Central memory CD8-positive, alpha-beta T cell (primary cell): ENCODE results near the gene SGMS1.
"Not testable (repeated sequence)": the region's sequence is repeated elsewhere in the genome, so short reads cannot be mapped to it uniquely, and the experiment has no call there.

Source experiments
- ATAC-seq: fragments of 150-1000 bp; cut with Tn5 transposase; replicated peaks from 2 replicates; pipeline ENCODE4 v1.10.0; 2022; ENCODE audit warnings: mild to moderate bottlenecking, moderate FRiP score, moderate number of reproducible peaks; ENCODE audit not compliant: poor library complexity, severe bottlenecking; ENCODE audit errors: extremely low read depth
- DNase-seq, 2 donors: peaks; one replicate each; pipeline ENCODE4 v3.0.0; 2021; ENCODE audit warnings: low spot score in 2 of 2
- H3K27ac Mint-ChIP-seq: one replicate; pipeline ENCODE4 v1.8.0; 2022; ENCODE audit warnings: low read depth, mild to moderate bottlenecking, moderate library complexity, mixed read lengths
- H3K27me3 Mint-ChIP-seq: one replicate; pipeline ENCODE4 v1.8.0; 2022; ENCODE audit warnings: mixed read lengths
- H3K36me3 Mint-ChIP-seq: one replicate; pipeline ENCODE4 v1.8.0; 2022; ENCODE audit warnings: mild to moderate bottlenecking, moderate library complexity, mixed read lengths; ENCODE audit not compliant: insufficient read depth
- H3K4me1 Mint-ChIP-seq: one replicate; pipeline ENCODE4 v1.8.0; 2022; ENCODE audit warnings: mixed read lengths
- H3K4me3 Mint-ChIP-seq: one replicate; pipeline ENCODE4 v1.8.0; 2022; ENCODE audit warnings: mild to moderate bottlenecking, moderate library complexity, mixed read lengths
- H3K9me3 Mint-ChIP-seq: one replicate; pipeline ENCODE4 v1.8.0; 2022; ENCODE audit warnings: mixed read lengths

The SGMS1 gene

DNA sequence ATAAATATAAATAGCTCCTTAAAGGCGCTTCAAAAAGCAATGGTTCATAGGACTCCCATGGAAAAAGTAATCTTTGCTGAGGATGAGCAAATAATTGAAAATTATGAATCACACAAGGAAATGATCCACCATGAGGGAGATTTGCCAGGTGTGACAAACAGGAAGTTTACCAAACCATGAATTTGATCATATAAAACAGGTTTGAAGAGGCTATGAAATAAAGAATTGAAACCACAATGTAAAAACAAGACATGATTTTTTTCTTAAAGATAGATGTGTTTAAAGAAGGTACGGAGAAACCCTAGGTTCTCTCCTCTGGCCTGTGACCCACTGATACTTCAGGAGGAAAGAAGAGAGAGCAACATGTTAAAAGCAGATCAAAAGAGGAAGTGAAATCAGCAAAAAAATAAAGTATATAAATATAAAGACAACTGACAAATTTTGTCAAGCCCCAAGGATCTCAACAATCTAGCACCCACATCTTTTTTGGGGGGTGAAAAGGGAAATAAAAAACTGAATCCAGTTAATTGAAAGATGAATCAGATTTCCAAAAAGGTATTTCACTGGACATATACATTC is 261.1 kb downstream of the SGMS1 start:
- ATAC-seq (no peak), DNase-seq (no peak)
- Mint-ChIP-seq H3K4me1 (peaks cover 42% of the 10 kb centered on the region), H3K9me3 (no peaks in the 10 kb centered on the region), H3K27ac (peak overlapping the region; percentile 83), H3K27me3 (no peaks in the 10 kb centered on the region), H3K36me3 (peaks cover 12% of the 10 kb centered on the region), H3K4me3 (no peak overlapping the region)

DNA sequence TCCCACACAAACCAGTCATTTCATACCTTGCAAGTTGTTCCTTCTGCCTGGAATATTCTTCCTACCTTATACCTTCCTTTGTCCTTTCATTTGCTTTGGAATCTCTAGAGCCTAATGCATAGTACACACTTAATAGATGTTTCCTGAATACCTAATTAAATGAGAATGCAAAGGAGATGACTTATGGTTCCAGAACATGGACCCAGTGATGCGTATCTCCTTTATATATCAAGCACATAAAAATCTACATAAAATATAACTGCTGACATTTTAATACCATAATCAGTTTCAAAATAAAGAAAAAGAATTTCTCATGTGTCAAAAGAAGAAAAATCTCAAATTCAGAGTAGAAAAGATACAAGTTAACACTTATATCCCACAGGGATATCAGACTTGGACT is 261.8 kb downstream of the SGMS1 start:
- H3K36me3 Mint-ChIP-seq: peaks cover 10% of the 10 kb centered on the region
- DNase-seq (no peak), ATAC-seq (no peak)
- H3K27ac Mint-ChIP-seq: no peak overlapping the region
- H3K27me3 Mint-ChIP-seq: no peaks in the 10 kb centered on the region
- peaks cover 42% of the 10 kb centered on the region for H3K4me1 Mint-ChIP-seq
- no peak overlapping the region for H3K4me3 Mint-ChIP-seq
- H3K9me3 Mint-ChIP-seq: no peaks in the 10 kb centered on the region

DNA sequence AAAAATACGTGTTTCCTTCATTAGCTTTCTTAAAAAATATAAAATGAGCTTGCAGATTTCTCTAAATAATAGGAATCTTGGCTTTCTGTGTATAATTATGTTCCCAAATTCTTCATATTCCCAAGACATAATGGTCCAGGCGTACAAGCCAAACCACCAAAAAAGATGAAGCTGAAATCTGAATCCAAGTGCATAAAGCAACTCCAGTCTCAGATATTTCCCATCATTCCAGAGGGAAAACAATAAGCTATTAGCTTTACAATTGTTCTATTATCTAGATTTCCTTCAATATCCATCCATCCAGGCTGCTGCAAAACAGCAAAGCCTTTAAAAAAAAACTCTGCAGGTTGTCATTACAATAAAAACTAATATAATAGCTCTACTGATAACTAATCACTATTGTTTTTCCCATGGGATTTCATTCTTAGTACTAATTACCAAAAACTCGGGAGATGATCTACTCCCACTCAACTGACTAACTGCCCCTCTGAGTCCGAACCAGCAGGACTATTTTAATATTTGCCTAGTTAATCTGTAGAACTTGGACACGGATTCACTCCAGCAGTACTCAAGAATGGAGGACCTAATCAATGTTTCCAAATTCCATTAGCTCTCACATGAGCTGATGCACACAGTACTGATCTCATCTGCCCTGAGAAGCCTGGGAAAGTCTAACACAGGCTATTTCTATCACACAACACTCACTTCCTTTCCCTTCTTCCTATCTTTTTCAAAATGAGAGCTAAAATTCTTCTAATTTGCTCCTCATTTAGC is 263.5 kb downstream of the SGMS1 start:
- H3K36me3 Mint-ChIP-seq: peaks cover 4% of the 10 kb centered on the region
- H3K4me1 Mint-ChIP-seq: peaks cover 38% of the 10 kb centered on the region
- H3K27ac Mint-ChIP-seq: peak overlapping the region; percentile 17
- no peaks in the 10 kb centered on the region for H3K9me3 Mint-ChIP-seq
- DNase-seq: no peak
- H3K27me3 Mint-ChIP-seq: no peaks in the 10 kb centered on the region
- no peak for ATAC-seq
- no peak overlapping the region for H3K4me3 Mint-ChIP-seq

DNA sequence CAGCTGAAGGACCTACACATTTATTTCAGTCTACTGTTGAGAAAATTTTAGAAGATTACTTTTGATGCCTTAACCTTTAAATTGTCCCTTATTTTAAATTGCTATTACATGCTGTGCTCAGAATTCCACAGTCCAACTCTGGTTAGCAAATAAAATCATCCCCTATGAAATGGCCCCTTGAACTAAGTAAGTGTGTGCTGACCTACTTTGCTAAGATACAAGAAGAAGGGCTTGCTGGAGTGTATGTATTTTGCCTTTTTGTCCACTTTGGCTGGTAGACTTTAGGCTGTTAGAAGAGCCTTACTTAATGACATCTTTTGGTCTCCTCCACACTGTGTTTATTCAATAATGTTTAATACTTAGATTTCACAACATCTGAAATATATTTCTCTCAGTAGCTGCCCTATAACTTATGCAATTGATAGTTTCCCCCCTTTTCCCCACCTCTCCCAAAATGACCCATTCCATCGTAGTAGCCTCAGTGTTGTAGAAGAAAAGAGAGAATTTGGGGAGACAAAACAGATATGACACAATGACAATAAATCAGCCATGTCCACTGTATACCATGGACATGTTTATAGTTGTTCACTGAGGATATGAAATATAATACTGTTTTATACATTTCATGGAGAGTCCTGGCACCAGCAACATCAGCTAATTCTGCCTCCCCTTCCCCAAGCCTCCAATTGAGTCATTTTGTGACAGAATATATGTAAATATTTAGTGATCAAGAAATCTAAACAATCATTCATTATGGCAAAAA is 264.6 kb downstream of the SGMS1 start:
- Mint-ChIP-seq H3K4me1 (peaks cover 33% of the 10 kb centered on the region), H3K27ac (no peak overlapping the region), H3K36me3 (peaks cover 8% of the 10 kb centered on the region), H3K27me3 (no peaks in the 10 kb centered on the region), H3K9me3 (no peaks in the 10 kb centered on the region), H3K4me3 (no peak overlapping the region)
- DNase-seq: no peak
- no peak for ATAC-seq

DNA sequence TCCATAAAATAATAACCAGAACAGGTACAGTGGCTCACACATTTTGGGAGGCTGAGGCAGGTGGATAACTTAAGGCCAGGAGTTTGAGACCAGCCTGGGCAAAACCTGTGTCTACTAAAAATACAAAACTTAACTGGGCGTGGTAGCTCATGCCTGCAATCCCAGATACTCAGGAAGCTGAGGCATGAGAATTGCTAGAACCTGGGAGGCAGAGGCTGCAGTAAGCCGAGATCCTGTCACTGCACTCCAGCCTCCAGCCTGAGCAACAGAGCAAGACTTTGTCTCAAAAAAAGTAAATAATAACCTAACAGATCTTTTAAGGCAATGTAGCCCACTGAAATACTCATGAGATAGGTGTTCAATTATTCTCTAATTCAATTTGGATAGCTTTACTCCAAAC is 265.3 kb downstream of the SGMS1 start:
- no peak overlapping the region for H3K4me3 Mint-ChIP-seq
- ATAC-seq (no peak), DNase-seq (no peak)
- H3K27me3 Mint-ChIP-seq: no peaks in the 10 kb centered on the region
- no peaks in the 10 kb centered on the region for H3K9me3 Mint-ChIP-seq
- no peak overlapping the region for H3K27ac Mint-ChIP-seq
- H3K36me3 Mint-ChIP-seq: peaks cover 6% of the 10 kb centered on the region
- H3K4me1 Mint-ChIP-seq: peaks cover 28% of the 10 kb centered on the region

DNA sequence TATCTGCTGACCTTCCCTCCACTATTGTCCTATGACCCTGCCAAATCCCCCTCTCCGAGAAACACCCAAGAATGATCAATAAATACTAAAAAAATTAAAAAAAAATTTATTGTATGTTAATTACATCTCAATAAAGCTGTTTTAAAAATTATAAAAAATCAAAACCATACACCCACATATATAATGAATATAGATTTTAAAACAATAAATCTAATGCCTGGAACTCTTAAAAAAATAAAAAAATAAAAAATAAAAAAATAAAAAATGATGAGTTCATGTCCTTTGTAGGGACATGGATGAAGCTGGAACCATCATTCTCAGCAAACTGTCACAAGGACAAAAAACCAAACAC is 267.3 kb downstream of the SGMS1 start:
- H3K4me1 Mint-ChIP-seq: peaks cover 17% of the 10 kb centered on the region
- ATAC-seq, H3K27ac Mint-ChIP-seq, H3K9me3 Mint-ChIP-seq, H3K4me3 Mint-ChIP-seq, DNase-seq, H3K27me3 Mint-ChIP-seq, H3K36me3 Mint-ChIP-seq: not testable (repeated sequence)

DNA sequence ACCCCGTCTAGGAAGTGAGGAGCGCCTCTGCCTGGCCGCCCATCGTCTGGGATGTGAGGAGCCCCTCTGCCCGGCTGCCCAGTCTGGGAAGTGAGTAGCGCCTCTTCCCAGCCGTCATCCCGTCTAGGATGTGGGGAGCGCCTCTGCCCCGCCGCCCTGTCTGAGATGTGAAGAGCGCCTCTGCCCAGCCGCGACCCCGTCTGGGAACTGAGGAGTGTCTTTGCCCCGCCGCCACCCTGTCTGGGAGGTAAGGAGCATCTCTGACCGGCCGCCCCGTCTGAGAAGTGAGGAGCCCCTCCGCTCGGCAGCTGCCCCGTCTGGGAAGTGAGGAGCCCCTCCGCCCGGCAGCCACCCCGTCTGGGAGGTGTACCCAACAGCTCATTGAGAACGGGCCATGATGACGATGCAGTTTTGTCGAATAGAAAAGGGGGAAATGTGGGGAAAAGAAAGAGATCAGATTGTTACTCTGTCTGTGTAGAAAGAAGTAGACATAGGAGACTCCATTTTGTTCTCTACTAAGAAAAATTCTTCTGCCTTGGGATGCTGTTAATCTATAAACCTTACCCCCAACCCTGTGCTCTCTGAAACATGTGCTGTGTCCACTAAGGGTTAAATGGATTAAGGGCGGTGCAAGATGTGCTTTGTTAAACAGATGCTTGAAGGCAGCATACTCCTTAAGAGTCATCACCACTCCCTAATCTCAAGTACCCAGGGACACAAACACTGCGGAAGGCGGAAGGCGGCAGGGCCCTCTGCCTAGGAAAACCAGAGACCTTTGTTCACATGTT is 267.9 kb downstream of the SGMS1 start:
- peaks cover 19% of the 10 kb centered on the region for H3K4me1 Mint-ChIP-seq
- DNase-seq, ATAC-seq, H3K27ac Mint-ChIP-seq, H3K4me3 Mint-ChIP-seq, H3K36me3 Mint-ChIP-seq, H3K9me3 Mint-ChIP-seq, H3K27me3 Mint-ChIP-seq: not testable (repeated sequence)

DNA sequence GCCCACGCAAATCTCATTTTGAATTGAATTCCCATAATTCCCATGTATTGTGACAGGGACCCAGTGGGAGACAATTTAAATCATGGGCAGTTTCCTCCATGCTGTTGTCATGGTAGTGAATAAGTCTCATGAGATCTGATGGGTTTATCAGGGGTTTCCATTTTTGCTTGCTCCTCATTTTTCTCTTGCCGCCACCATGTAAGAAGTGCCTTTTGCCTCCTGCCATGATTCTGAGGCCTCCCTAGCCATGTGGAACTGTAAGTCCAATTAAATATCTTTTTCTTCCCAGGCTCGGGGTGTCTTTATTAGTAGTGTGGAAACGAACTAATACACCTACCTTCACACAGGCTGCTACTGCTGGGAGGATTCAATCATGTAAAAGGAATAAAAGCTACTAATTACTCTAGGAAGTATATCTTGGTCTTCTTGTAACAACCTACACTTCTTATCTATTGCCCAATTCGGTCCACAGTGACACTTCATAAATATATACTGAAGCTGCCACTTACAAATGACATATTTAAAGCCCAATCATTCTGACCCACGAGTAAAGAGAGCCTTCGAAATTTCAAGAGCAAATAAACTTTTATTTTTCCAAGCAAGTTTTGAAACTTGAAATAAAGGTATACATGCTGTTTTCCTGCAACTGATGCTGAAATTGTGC is 272.1 kb downstream of the SGMS1 start:
- no peak overlapping the region for H3K27ac Mint-ChIP-seq
- no peaks in the 10 kb centered on the region for H3K27me3 Mint-ChIP-seq
- ATAC-seq: no peak
- peaks cover 7% of the 10 kb centered on the region for H3K36me3 Mint-ChIP-seq
- H3K9me3 Mint-ChIP-seq: no peaks in the 10 kb centered on the region
- DNase-seq: no peak
- no peak overlapping the region for H3K4me3 Mint-ChIP-seq
- H3K4me1 Mint-ChIP-seq: peaks cover 41% of the 10 kb centered on the region

DNA sequence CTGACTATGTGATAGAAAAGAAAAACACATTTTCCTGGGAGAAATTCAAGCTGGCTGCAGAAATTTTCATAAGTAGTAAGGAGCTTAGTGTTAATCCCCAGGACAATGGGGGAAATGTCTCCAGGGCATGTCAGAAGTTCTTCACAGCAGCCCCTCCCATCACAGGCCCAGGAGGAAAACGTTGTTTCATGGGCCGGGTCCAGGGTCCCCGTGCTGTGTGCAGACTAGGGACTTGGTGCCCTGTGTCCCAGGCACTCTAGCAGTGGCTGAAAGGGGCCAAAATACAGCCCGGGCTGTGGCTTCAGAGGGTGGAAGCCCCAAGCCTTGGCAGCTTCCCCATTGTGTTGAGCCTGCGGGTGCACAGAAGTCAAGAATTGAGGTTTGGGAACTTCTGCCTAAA is 273.4 kb downstream of the SGMS1 start:
- DNase-seq: no peak

DNA sequence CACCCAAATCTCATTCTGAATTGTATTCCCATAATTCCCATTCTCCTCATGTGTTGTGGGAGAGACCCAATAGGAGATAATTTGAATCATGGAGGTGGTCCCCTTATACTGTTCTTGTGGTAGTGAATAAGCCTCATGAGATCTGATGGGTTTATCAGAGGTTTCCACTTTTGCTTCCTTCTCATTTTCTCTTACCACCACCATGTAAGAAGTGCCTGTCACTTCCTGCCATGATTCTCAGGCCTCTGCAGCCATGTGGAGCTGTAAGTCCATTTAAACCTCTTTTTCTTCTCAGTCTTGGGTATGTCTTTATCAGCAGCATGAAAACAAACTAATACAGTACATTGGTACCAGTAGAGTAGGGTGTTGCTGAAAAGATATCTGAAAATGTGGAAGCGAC is 274.2 kb downstream of the SGMS1 start:
- Mint-ChIP-seq H3K4me3 (no peak overlapping the region), H3K27ac (no peak overlapping the region), H3K36me3 (peaks cover 5% of the 10 kb centered on the region), H3K27me3 (no peaks in the 10 kb centered on the region), H3K9me3 (no peaks in the 10 kb centered on the region), H3K4me1 (peaks cover 41% of the 10 kb centered on the region)
- DNase-seq (no peak), ATAC-seq (no peak)

More for the DNA sequence above, 273.4 kb downstream of the SGMS1 start:
- Mint-ChIP-seq H3K27ac (no peak overlapping the region), H3K9me3 (no peaks in the 10 kb centered on the region), H3K4me3 (no peak overlapping the region), H3K4me1 (peaks cover 41% of the 10 kb centered on the region), H3K27me3 (no peaks in the 10 kb centered on the region), H3K36me3 (peaks cover 8% of the 10 kb centered on the region)
- ATAC-seq: no peak

DNA sequence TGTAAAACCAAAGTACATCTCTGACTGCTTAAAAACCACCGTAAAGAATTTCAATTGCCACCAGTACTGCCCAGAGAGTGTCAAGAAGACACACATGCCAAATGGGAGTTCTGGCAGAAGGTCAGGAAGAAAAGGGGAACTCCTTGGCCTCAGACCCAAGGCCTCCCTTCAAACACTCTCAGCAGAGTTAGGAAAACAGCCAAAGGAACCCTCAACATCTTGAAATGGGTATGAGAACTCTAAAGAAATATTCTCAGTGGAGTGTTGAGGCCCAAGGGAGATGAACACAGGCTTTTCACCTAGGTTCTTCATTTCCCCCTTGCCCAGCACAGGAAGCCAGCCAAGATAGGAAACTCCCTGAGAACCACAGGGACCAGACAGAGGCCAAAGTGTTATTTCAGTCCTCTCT is 276.4 kb downstream of the SGMS1 start:
- peaks cover 15% of the 10 kb centered on the region for H3K36me3 Mint-ChIP-seq
- no peak overlapping the region for H3K27ac Mint-ChIP-seq
- ATAC-seq (peak; percentile 64), DNase-seq (no peak)
- H3K4me1 Mint-ChIP-seq: peaks cover 41% of the 10 kb centered on the region
- H3K4me3 Mint-ChIP-seq: no peak overlapping the region
- H3K9me3 Mint-ChIP-seq: no peaks in the 10 kb centered on the region
- no peaks in the 10 kb centered on the region for H3K27me3 Mint-ChIP-seq

DNA sequence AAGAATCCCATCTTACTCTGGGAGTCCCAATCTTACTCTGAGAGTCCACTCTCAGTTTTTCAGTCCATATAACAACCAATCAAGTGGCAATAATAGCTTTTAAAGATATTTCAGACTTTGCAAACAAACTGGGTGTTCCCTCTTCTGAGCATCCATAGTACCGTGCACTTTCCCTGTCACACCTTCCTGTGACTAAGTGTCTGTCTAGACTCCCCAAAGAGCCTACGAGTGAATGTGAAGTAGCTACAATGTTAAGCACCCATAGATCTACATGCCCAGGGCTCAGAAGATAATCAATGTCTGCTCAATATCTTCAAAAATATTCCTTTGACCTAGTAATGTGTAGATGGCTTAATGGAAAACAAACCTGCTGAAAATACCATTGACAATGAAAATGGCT is 276.8 kb downstream of the SGMS1 start:
- no peak for ATAC-seq
- peaks cover 41% of the 10 kb centered on the region for H3K4me1 Mint-ChIP-seq
- H3K36me3 Mint-ChIP-seq: peaks cover 15% of the 10 kb centered on the region
- no peak overlapping the region for H3K27ac Mint-ChIP-seq
- DNase-seq: no peak
- no peaks in the 10 kb centered on the region for H3K9me3 Mint-ChIP-seq
- no peaks in the 10 kb centered on the region for H3K27me3 Mint-ChIP-seq
- no peak overlapping the region for H3K4me3 Mint-ChIP-seq
